ENCODE results near the gene TXNL4A.
"Not testable (repeated sequence)": the region's sequence is repeated elsewhere in the genome, so short reads cannot be mapped to it uniquely, and the experiment has no call there.

Gene TXNL4A

GRCh38 chr18:79963658-79964329 is 24.6 kb downstream of the TXNL4A start:
- no peak for DNase-seq

GRCh38 chr18:79962835-79963657 is 25.3 kb downstream of the TXNL4A start:
- DNase-seq = peak; percentile 62

- DNase-seq = no peak
Measured at GRCh38 chr18:79962311-79962710, 26.1 kb downstream of the TXNL4A start.

GRCh38 chr18:79961527-79962291 is 26.7 kb downstream of the TXNL4A start:
- DNase-seq = no peak

GRCh38 chr18:79960921-79961526 is 27.3 kb downstream of the TXNL4A start:
- no peak for DNase-seq

GRCh38 chr18:79960161-79960801 is 28.1 kb downstream of the TXNL4A start:
- not testable (repeated sequence) for DNase-seq

GRCh38 chr18:79958981-79959380 is 29.4 kb downstream of the TXNL4A start:
- DNase-seq = no peak

- DNase-seq = no peak
Measured at GRCh38 chr18:79956276-79956675, 32.1 kb downstream of the TXNL4A start.

- DNase-seq = no peak
Measured at GRCh38 chr18:79955302-79956075, 32.9 kb downstream of the TXNL4A start.

- no peak for DNase-seq
Measured at GRCh38 chr18:79954791-79955190, 33.6 kb downstream of the TXNL4A start.

GRCh38 chr18:79953971-79954651 is 34.3 kb downstream of the TXNL4A start:
- peak; percentile 58 for DNase-seq

GRCh38 chr18:79952996-79953559 is 35.3 kb downstream of the TXNL4A start:
- DNase-seq = no peak

GRCh38 chr18:79952456-79952995 is 35.8 kb downstream of the TXNL4A start:
- no peak for DNase-seq

GRCh38 chr18:79951545-79952455 is 36.6 kb downstream of the TXNL4A start, which contains the start of gene SLC66A2:
Gene SLC66A2, minus strand, starts transcription at chr18:79951653. Its CDS starts 727 bp downstream, at chr18:79950926.
- DNase-seq = peak; percentile 92

GRCh38 chr18:79950515-79951341 is 37.6 kb downstream of the TXNL4A start:
- no peak for DNase-seq

- DNase-seq = no peak
Measured at GRCh38 chr18:79949697-79950487, 38.5 kb downstream of the TXNL4A start.

- no peak for DNase-seq
Measured at GRCh38 chr18:79948719-79949411, 39.5 kb downstream of the TXNL4A start.
